T-helper 22 cell (primary cell): ENCODE data around the gene NME2.
"Not testable (repeated sequence)": the region's sequence is repeated elsewhere in the genome, so short reads cannot be mapped to it uniquely, and the experiment has no call there.

ENCODE experiments used
- DNase-seq: peaks from one replicate; pipeline ENCODE4 v3.0.0-alpha.2; 2020; ENCODE audit warnings: low read depth

The NME2 gene

GRCh38 chr17:51166198-51166986 lies at the start of gene NME2:
Gene NME2, plus strand, starts transcription at chr17:51166411. Its CDS starts 420 bp downstream, at chr17:51166831.
- peak; percentile 44 for DNase-seq

GRCh38 chr17:51118330-51119195 lies 47.6 kb upstream of the NME2 start:
- DNase-seq: no peak

GRCh38 chr17:51119415-51120356 lies 46.5 kb upstream of the NME2 start:
- DNase-seq: peak; percentile 32

GRCh38 chr17:51120357-51120738 lies 45.9 kb upstream of the NME2 start:
- DNase-seq: peak; percentile 39

- peak; percentile 86 for DNase-seq
Observed at GRCh38 chr17:51120739-51121619, 45.2 kb upstream of the NME2 start, which contains the start of gene SPAG9. Gene SPAG9, minus strand, starts transcription at chr17:51120868. Its CDS starts 212 bp downstream, at chr17:51120656.

- DNase-seq: peak; percentile 76
Observed at GRCh38 chr17:51121620-51122472, 44.4 kb upstream of the NME2 start.

- DNase-seq: not testable (repeated sequence)
Observed at GRCh38 chr17:51122473-51123115, 43.6 kb upstream of the NME2 start.

GRCh38 chr17:51124640-51125503 lies 41.3 kb upstream of the NME2 start:
- DNase-seq: no peak

- DNase-seq: no peak
Observed at GRCh38 chr17:51128076-51128475, 38.1 kb upstream of the NME2 start.

- no peak for DNase-seq
Observed at GRCh38 chr17:51132964-51133319, 33.3 kb upstream of the NME2 start.

- no peak for DNase-seq
Observed at GRCh38 chr17:51133365-51133764, 32.8 kb upstream of the NME2 start.

GRCh38 chr17:51135956-51136355 lies 30.3 kb upstream of the NME2 start:
- no peak for DNase-seq

- no peak for DNase-seq
Observed at GRCh38 chr17:51142597-51142996, 23.6 kb upstream of the NME2 start.

- no peak for DNase-seq
Observed at GRCh38 chr17:51144266-51145022, 21.8 kb upstream of the NME2 start.

- no peak for DNase-seq
Observed at GRCh38 chr17:51147650-51148049, 18.6 kb upstream of the NME2 start.

GRCh38 chr17:51149163-51149562 lies 17.0 kb upstream of the NME2 start:
- no peak for DNase-seq

- DNase-seq: no peak
Observed at GRCh38 chr17:51150932-51151331, 15.3 kb upstream of the NME2 start.

GRCh38 chr17:51152766-51153209 lies 13.4 kb upstream of the NME2 start:
- no peak for DNase-seq
